Measurements from ENCODE around the gene AGA.

AGA gene

DNA sequence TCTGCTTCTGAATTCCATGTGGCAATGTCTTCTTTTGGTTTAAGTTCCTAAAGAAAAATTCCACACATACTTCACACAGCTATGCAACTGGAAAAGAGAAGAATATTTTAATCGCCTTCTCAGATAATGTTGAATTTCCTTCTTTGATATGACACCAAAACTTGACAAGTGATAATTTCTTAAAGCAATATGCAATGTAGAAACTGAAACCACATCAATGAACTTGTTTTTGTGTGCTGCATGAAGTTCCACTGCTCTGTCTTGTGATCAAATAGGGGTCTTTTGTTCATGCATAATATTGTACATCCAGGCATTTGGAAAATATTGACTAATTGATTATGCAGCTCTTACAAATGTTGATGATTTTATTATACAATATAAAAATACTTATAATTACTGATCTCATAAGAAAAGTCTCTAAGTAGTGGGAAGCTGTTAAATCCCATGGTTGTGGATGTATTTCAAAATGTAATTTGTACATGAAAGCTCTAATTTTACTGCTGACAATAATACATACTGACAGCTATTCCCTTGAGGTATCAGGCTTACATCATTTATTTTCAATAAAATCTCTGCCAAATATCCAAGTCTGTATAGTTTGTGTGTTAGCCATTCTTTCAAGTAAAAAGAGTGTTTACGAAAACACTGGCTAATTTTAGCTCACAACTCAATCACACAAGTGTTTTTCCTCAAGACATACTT, 56.5 kb downstream of the AGA start:
- no peak for DNase-seq

DNA sequence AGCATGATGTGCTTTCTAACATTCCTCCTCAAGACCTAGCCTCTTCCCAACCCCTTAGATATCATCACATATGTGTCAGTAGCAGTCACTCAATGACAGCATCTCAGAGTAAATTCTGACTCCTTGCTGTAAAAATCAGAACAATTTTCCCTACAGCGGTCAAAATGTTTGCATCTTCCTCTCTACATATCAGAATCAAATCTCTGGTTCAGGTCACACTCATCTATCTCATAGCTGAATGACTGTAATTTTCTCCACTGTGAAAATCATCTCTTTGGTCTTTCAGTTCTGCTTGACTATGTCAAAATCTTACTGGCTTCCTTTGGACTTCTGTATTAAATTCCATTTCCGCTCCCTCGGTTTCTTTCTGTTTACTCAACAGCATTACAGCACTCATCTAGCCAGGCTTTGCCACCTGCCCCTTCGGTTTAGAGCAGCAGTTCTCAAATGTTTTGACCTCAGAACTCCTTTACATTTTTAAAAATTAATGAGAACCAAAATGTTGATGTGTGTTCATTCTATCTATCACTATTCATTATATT, 57.3 kb downstream of the AGA start:
- no peak for DNase-seq

DNA sequence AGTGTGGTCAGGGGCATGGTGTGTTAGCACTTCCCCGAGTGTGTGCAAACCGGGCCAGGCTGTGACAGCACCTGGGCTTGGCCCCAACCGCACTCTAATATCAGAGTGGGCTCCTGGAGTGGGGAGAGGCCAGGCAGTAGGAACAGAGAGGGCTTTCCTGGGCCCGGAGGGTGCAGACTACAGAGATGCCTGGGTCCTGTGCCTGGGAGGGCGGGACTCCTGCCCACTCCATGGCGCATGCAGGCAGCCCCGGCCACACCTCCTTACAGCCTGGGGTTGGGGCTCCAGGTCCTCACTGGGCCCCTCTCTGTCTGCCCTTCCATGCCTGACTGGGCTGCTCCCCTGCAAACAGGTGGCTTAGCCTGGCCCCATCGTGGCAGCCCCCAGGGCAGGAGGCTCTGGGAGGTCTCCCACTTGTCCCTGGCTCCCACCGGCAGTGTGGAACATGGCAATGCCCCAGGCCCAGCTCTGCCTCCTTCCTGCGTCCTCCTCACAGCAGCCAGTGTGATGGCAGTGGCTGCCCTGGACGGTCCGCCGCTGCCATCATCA, 60.4 kb downstream of the AGA start:
- DNase-seq: no peak
